B cell (primary cell): ENCODE data around the gene SMARCC1.

ENCODE experiments used
- CTCF ChIP-seq: fragments of 200-600 bp; IDR thresholded peaks from one replicate; pipeline ENCODE4 v1.8.0; 2022; ENCODE audit warnings: antibody characterized with exemption, mild to moderate bottlenecking
- EZH2 ChIP-seq: IDR thresholded peaks from 2 replicates; pipeline ENCODE4 v1.6.1; 2012; ENCODE audit warnings: borderline replicate concordance, low read depth, mild to moderate bottlenecking, moderate library complexity, low read length; ENCODE audit not compliant: insufficient read depth, poor library complexity, severe bottlenecking

GRCh38 chr3:47792699-47793098 is 11.0 kb upstream of the SMARCC1 start:
- TF ChIP-seq CTCF (no peak), EZH2 (no peak)
